EL (cell line): ENCODE results near the gene KLLN.
"Not testable (repeated sequence)": the region's sequence is repeated elsewhere in the genome, so short reads cannot be mapped to it uniquely, and the experiment has no call there.

Source experiments
- DNase-seq: peaks from one replicate; pipeline ENCODE4 v3.0.0-alpha.2; 2016

KLLN gene

GRCh38 chr10:87865241-87865881 is 2.0 kb upstream of the KLLN start:
- no peak for DNase-seq

- no peak for DNase-seq
These were observed 1.2 kb upstream of the KLLN start for GRCh38 chr10:87864496-87865059.

- DNase-seq = not testable (repeated sequence)
These were observed 690 bp upstream of the KLLN start for GRCh38 chr10:87863951-87864495.

- DNase-seq = no peak
These were observed 667 bp downstream of the KLLN start for GRCh38 chr10:87862679-87863052.

GRCh38 chr10:87861953-87862678 is 1.2 kb downstream of the KLLN start:
- peak; percentile 99 for DNase-seq

- DNase-seq = peak; percentile 89
These were observed 1.8 kb downstream of the KLLN start for GRCh38 chr10:87861566-87861952.

- no peak for DNase-seq
These were observed 2.4 kb downstream of the KLLN start for GRCh38 chr10:87860816-87861403.

GRCh38 chr10:87860156-87860795 is 3.1 kb downstream of the KLLN start:
- DNase-seq = peak; percentile 68

- not testable (repeated sequence) for DNase-seq
These were observed 7.7 kb downstream of the KLLN start for GRCh38 chr10:87855665-87856064.

- not testable (repeated sequence) for DNase-seq
These were observed 8.1 kb downstream of the KLLN start for GRCh38 chr10:87855247-87855646.

GRCh38 chr10:87852089-87852488 is 11.2 kb downstream of the KLLN start:
- no peak for DNase-seq

- DNase-seq = peak; percentile 58
These were observed 12.6 kb downstream of the KLLN start for GRCh38 chr10:87850742-87851205.

- no peak for DNase-seq
These were observed 14.3 kb downstream of the KLLN start for GRCh38 chr10:87849001-87849400.

GRCh38 chr10:87847550-87847949 is 15.8 kb downstream of the KLLN start:
- peak; percentile 16 for DNase-seq

- not testable (repeated sequence) for DNase-seq
These were observed 16.6 kb downstream of the KLLN start for GRCh38 chr10:87846711-87847110.

- peak; percentile 84 for DNase-seq
These were observed 17.3 kb downstream of the KLLN start for GRCh38 chr10:87846023-87846422.

- no peak for DNase-seq
These were observed 17.7 kb downstream of the KLLN start for GRCh38 chr10:87845624-87845998.

- peak; percentile 70 for DNase-seq
These were observed 18.3 kb downstream of the KLLN start for GRCh38 chr10:87844837-87845623.

GRCh38 chr10:87843714-87844113 is 19.6 kb downstream of the KLLN start:
- DNase-seq = no peak

GRCh38 chr10:87842776-87843497 is 20.4 kb downstream of the KLLN start:
- peak; percentile 56 for DNase-seq

- DNase-seq = peak; percentile 23
These were observed 21.1 kb downstream of the KLLN start for GRCh38 chr10:87842220-87842641.
